Measurements from ENCODE around the gene MRPL58. TPM values are rescaled to one million over a fixed set of nuclear protein-coding genes. Genes with fewer than 3 reads are reported as not detected.
"Not testable (repeated sequence)": the region's sequence is repeated elsewhere in the genome, so short reads cannot be mapped to it uniquely, and the experiment has no call there.

Gene MRPL58
- polyA plus RNA-seq, 3 donors: 18.9 to 52.6 (median 44.4) TPM

- Histone ChIP-seq H3K36me3 (replicated peaks in 1 of 2; ENCODE audit: control insufficient read depth in 1 of 2, insufficient read depth in 2 of 2, low read length in 2 of 2) (no peaks in the 10 kb centered on the region), H3K4me3 (replicated peaks in 1 of 3; ENCODE audit: low read depth in 2 of 3, low read length in 3 of 3) (peak overlapping the region; percentile 24 to 76 (median 27)), H3K9me3 (replicated peaks in 1 of 2; ENCODE audit: control insufficient read depth in 1 of 2, insufficient read depth in 1 of 2, low read length in 2 of 2) (no peaks in the 10 kb centered on the region), H3K79me2 (ENCODE audit: insufficient read depth, low read length) (no peaks in the 10 kb centered on the region), H3K27ac (ENCODE audit: low read depth in 1 of 2, low read length in 2 of 2) (no peak overlapping the region), H4K20me1 (ENCODE audit: insufficient read depth, low read length) (no peaks in the 10 kb centered on the region), H3K4me1 (ENCODE audit: control insufficient read depth in 1 of 2, insufficient read depth in 2 of 2, low read length in 2 of 2) (peaks cover 23 to 27% of the 10 kb centered on the region in 2 donors), H3K9ac (ENCODE audit: insufficient read depth, low read length, poor library complexity, severe bottlenecking) (peak overlapping the region; percentile 34), H2AFZ (ENCODE audit: insufficient read depth, low read depth, low read length, poor library complexity, severe bottlenecking) (peak overlapping the region; percentile 85), H3K27me3 (ENCODE audit: control insufficient read depth in 2 of 2, insufficient read depth in 2 of 2, low read length in 2 of 2) (peaks cover 21 to 55% of the 10 kb centered on the region in 2 donors), H3K4me2 (replicated peaks; ENCODE audit: extremely low read depth, low read length, poor library complexity, severe bottlenecking) (peak overlapping the region; percentile 77)
- TF ChIP-seq, protein P1, sequence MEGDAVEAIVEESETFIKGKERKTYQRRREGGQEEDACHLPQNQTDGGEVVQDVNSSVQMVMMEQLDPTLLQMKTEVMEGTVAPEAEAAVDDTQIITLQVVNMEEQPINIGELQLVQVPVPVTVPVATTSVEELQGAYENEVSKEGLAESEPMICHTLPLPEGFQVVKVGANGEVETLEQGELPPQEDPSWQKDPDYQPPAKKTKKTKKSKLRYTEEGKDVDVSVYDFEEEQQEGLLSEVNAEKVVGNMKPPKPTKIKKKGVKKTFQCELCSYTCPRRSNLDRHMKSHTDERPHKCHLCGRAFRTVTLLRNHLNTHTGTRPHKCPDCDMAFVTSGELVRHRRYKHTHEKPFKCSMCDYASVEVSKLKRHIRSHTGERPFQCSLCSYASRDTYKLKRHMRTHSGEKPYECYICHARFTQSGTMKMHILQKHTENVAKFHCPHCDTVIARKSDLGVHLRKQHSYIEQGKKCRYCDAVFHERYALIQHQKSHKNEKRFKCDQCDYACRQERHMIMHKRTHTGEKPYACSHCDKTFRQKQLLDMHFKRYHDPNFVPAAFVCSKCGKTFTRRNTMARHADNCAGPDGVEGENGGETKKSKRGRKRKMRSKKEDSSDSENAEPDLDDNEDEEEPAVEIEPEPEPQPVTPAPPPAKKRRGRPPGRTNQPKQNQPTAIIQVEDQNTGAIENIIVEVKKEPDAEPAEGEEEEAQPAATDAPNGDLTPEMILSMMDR (IDR thresholded peaks at IDR 0.05): no peak
- no peak for DNase-seq
- Mint-ChIP-seq H3K4me1 (peaks cover 25% of the 10 kb centered on the region), H3K36me3 (peaks cover 0 to 2% of the 10 kb centered on the region in 2 donors), H3K27me3 (ENCODE audit: low read depth in 3 of 3) (peaks cover 59 to 73% (median 72%) of the 10 kb centered on the region in 3 donors), H3K27ac (peak overlapping the region in 4 of 7 donors; percentile 21 to 81 (median 30)), H3K9me3 (peaks cover 0 to 12% (median 3%) of the 10 kb centered on the region in 7 donors), H3K4me3 (peak overlapping the region; percentile 79 to 92)
- 66% methylated on average over 5 of the region's 16 CpGs for WGBS (ENCODE audit: insufficient coverage)
- intact Hi-C loops (cut with micrococcal nuclease): loop anchor here in 1 of 2 donors (10.0 kb wide), 1 partner anchor 53 kb away; no protein-coding TSS in a partner anchor
Observed at GRCh38 chr17:74981318-74981978, 31.0 kb upstream of the MRPL58 start.

- H3K4me3 Mint-ChIP-seq: peak overlapping the region; percentile 79 to 92
- H3K36me3 Mint-ChIP-seq: peaks cover 0 to 2% of the 10 kb centered on the region in 2 donors
- Histone ChIP-seq H2AFZ (ENCODE audit: insufficient read depth, low read depth, low read length, poor library complexity, severe bottlenecking) (peak overlapping the region; percentile 85), H3K79me2 (ENCODE audit: insufficient read depth, low read length) (no peaks in the 10 kb centered on the region), H3K9ac (ENCODE audit: insufficient read depth, low read length, poor library complexity, severe bottlenecking) (peak overlapping the region; percentile 34), H3K36me3 (replicated peaks in 1 of 2; ENCODE audit: control insufficient read depth in 1 of 2, insufficient read depth in 2 of 2, low read length in 2 of 2) (no peaks in the 10 kb centered on the region), H3K9me3 (replicated peaks in 1 of 2; ENCODE audit: control insufficient read depth in 1 of 2, insufficient read depth in 1 of 2, low read length in 2 of 2) (no peaks in the 10 kb centered on the region), H3K27me3 (ENCODE audit: control insufficient read depth in 2 of 2, insufficient read depth in 2 of 2, low read length in 2 of 2) (peaks cover 21 to 55% of the 10 kb centered on the region in 2 donors), H3K4me1 (ENCODE audit: control insufficient read depth in 1 of 2, insufficient read depth in 2 of 2, low read length in 2 of 2) (peaks cover 29 to 34% of the 10 kb centered on the region in 2 donors), H4K20me1 (ENCODE audit: insufficient read depth, low read length) (no peaks in the 10 kb centered on the region), H3K4me2 (replicated peaks; ENCODE audit: extremely low read depth, low read length, poor library complexity, severe bottlenecking) (peak overlapping the region; percentile 77), H3K27ac (ENCODE audit: low read depth in 1 of 2, low read length in 2 of 2) (no peak overlapping the region), H3K4me3 (replicated peaks in 1 of 3; ENCODE audit: low read depth in 2 of 3, low read length in 3 of 3) (peak overlapping the region; percentile 24 to 76 (median 27))
- TF ChIP-seq, protein P1 (IDR thresholded peaks at IDR 0.05): no peak
- peaks cover 31% of the 10 kb centered on the region for H3K4me1 Mint-ChIP-seq
- H3K27me3 Mint-ChIP-seq (ENCODE audit: low read depth in 3 of 3): peaks cover 55 to 74% (median 73%) of the 10 kb centered on the region in 3 donors
- intact Hi-C loops (cut with micrococcal nuclease): loop anchor here in 1 of 2 donors (10.0 kb wide), 1 partner anchor 53 kb away; no protein-coding TSS in a partner anchor
- peaks cover 0 to 12% (median 3%) of the 10 kb centered on the region in 7 donors for H3K9me3 Mint-ChIP-seq
- peak overlapping the region in 5 of 7 donors; percentile 21 to 81 (median 37) for H3K27ac Mint-ChIP-seq
- 0% methylated on average over 54 of the region's 61 CpGs for WGBS (ENCODE audit: insufficient coverage)
- peak; percentile 44 to 62 (median 52) for DNase-seq
Observed at GRCh38 chr17:74981979-74982662, 30.3 kb upstream of the MRPL58 start.

- H3K79me2 ChIP-seq (ENCODE audit: insufficient read depth, low read length); H3K36me3 Mint-ChIP-seq; DNase-seq; H3K9me3 ChIP-seq (replicated peaks in 1 of 2; ENCODE audit: control insufficient read depth in 1 of 2, insufficient read depth in 1 of 2, low read length in 2 of 2); H3K36me3 ChIP-seq (replicated peaks in 1 of 2; ENCODE audit: control insufficient read depth in 1 of 2, insufficient read depth in 2 of 2, low read length in 2 of 2); H4K20me1 ChIP-seq (ENCODE audit: insufficient read depth, low read length); H3K27ac ChIP-seq (ENCODE audit: low read depth in 1 of 2, low read length in 2 of 2): not testable (repeated sequence)
- Histone ChIP-seq H3K4me2 (replicated peaks; ENCODE audit: extremely low read depth, low read length, poor library complexity, severe bottlenecking) (peak overlapping the region; percentile 77), H3K27me3 (ENCODE audit: control insufficient read depth in 2 of 2, insufficient read depth in 2 of 2, low read length in 2 of 2) (peaks cover 21 to 55% of the 10 kb centered on the region in 2 donors), H3K9ac (ENCODE audit: insufficient read depth, low read length, poor library complexity, severe bottlenecking) (peak overlapping the region; percentile 34), H3K4me3 (replicated peaks in 1 of 3; ENCODE audit: low read depth in 2 of 3, low read length in 3 of 3) (peak overlapping the region in 1 of 3 experiments; percentile 76), H3K4me1 (ENCODE audit: control insufficient read depth in 1 of 2, insufficient read depth in 2 of 2, low read length in 2 of 2) (peaks cover 32 to 40% of the 10 kb centered on the region in 2 donors), H2AFZ (ENCODE audit: insufficient read depth, low read depth, low read length, poor library complexity, severe bottlenecking) (peak overlapping the region; percentile 85)
- WGBS (ENCODE audit: insufficient coverage): 13% methylated on average over 9 of the region's 14 CpGs
- Mint-ChIP-seq H3K9me3 (peaks cover 0 to 12% (median 3%) of the 10 kb centered on the region in 7 donors), H3K4me1 (peaks cover 32% of the 10 kb centered on the region), H3K27me3 (ENCODE audit: low read depth in 3 of 3) (peaks cover 53 to 72% (median 72%) of the 10 kb centered on the region in 3 donors), H3K4me3 (peak overlapping the region in 1 of 2 donors; percentile 92), H3K27ac (peak overlapping the region in 1 of 7 donors; percentile 12)
- intact Hi-C loops (cut with micrococcal nuclease): loop anchor here in 1 of 2 donors (10.0 kb wide), 1 partner anchor 52 kb away; no protein-coding TSS in a partner anchor
Observed at GRCh38 chr17:74982663-74983313, 29.7 kb upstream of the MRPL58 start.
